ENCODE data around the gene ISYNA1.
"Not testable (repeated sequence)": the region's sequence is repeated elsewhere in the genome, so short reads cannot be mapped to it uniquely, and the experiment has no call there.

The ISYNA1 gene

DNA sequence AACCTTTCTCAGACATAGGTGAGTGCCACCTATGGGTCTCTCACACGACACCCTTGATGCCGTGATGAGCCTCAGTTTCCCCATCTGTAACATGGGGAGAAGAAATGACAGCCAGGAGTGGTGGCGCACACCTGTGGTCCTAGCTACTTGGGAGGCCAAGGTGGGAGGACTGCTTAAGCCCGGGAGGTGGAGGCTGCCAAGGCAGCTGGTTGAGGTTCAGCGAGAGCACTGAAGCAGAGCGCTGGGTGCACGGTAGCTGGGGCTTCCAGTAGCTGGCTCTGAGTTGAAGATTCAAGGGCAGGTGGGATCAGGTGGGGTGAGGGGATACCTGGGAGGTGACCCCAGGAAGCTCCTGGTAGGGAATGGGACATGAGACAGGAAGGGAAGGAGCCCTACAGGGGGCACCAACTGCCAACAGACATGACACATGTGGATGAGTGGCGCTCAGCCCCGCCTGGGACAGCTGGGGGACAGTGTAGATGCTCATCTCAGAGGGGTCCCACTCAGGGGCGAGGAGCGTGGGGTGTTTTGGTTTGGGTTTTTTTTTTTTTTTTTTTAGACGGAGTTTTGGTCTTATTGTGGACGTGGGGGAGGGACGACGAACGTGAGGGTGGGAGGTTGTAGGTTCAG lies 25.2 kb downstream of the ISYNA1 start:
- Mint-ChIP-seq H3K4me3 (no peak overlapping the region), H3K4me1 (peaks cover 48% of the 10 kb centered on the region), H3K27me3 (peaks cover 66% of the 10 kb centered on the region), H3K9me3 (no peaks in the 10 kb centered on the region), H3K27ac (no peak overlapping the region)
- no peak for ATAC-seq
- peak in 1 of 2 donors; percentile 13 for DNase-seq

DNA sequence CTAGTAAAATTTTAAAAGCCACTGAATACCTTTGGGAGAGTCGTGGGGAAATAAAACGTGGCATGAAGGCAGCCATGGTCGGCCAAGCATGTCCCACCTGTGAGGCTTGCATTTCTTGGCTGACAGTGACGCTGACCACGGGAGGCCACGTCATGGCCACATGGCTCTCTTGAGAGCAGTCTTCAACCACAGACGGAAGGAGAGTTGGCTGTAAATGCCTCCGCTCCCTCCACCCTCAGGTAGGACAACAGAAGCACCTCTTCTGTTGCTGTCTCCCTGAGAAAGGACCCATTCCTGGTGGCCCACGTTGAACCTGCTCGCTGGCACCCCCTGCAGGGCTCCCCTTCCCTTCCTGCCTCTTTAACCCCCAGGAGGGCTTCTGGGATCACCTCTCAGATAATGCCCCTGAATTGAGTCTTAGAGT lies 29.9 kb downstream of the ISYNA1 start:
- no peak overlapping the region for H3K27ac Mint-ChIP-seq
- ATAC-seq (peak; percentile 37), DNase-seq (peak in 1 of 2 donors; percentile 28)
- H3K4me1 Mint-ChIP-seq: peaks cover 10% of the 10 kb centered on the region
- peaks cover 27% of the 10 kb centered on the region for H3K27me3 Mint-ChIP-seq
- H3K9me3 Mint-ChIP-seq: no peaks in the 10 kb centered on the region
- no peak overlapping the region for H3K4me3 Mint-ChIP-seq

DNA sequence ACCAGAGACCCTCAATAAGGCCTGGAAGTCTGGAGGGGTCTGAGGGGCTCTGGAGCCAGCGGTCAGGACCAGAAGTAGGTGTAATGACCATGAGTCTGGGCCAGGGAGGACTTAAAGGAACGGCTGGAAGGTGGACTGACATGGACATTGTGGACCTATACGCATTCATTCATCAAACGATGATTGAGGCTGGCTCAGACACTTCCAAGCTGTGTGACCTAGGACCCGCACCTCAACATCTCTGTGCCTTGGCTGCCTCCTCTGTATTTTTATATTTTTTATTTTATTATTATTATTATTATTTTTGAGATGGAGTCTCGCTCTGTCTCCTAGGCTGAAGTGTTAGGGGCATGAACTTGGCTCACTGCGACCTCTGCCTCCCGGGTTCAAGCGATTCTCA lies 31.2 kb downstream of the ISYNA1 start:
- no peaks in the 10 kb centered on the region for H3K9me3 Mint-ChIP-seq

DNA sequence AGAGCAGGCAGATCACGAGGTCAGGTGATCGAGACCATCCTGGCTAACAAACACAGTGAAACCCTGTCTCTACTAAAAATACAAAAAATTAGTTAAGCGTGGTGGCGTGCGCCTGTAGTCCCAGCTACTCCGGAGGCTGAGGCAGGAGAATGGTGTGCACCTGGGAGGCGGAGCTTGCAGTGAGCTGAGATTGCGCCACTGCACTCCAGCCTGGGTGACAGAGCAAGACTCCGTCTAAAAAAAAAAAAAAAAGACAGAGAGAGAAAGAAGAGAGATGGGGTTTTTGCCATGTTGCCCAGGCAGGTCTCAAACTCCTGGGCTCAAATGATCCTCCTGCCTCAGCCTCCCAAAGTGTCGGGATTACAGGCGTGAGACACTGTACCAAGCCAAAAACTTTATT lies 32.2 kb downstream of the ISYNA1 start:
- H3K4me3 Mint-ChIP-seq, H3K27ac Mint-ChIP-seq, H3K27me3 Mint-ChIP-seq, H3K9me3 Mint-ChIP-seq, ATAC-seq, DNase-seq: not testable (repeated sequence)
- peaks cover 17% of the 10 kb centered on the region for H3K4me1 Mint-ChIP-seq

More for the DNA sequence above, 31.2 kb downstream of the ISYNA1 start:
- no peak for ATAC-seq
- Mint-ChIP-seq H3K27ac (no peak overlapping the region), H3K4me1 (peaks cover 13% of the 10 kb centered on the region), H3K4me3 (no peak overlapping the region), H3K27me3 (peaks cover 14% of the 10 kb centered on the region)
- DNase-seq: no peak

DNA sequence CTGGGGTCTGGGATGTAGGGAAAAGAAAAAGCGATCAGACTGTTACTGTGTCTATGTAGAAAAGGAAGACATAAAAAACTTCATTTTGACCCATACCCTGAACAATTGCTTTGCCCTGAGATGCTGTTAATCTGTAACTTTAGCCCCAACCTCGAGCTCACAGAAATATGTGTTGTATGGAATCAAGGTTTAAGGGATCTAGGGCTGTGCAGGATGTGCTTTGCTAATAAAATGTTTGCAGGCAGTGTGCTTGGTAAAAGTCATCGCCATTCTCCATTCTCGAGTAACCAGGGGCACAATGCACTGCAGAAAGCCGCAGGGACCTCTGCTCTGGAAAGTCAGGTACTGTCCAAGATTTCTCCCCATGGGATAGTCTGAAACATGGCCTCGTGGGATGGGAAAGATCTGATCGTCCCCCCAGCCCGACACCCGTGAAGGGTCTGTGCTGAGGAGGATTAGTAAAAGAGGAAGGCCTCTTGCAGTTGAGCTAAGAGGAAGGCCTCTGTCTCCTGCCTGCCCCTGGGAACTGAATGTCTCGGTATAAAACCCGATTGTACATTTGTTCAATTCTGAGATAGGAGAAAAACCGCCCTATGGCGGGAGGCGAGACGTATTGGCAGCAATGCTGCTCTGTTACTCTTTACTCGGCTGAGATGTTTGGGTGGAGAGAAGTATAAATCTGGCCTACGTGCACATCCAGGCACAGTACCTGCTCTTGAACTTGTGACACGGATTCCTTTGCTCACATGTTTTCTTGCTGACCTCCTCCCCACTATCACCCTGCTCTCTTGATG lies 35.3 kb downstream of the ISYNA1 start:
- not testable (repeated sequence) for H3K27ac Mint-ChIP-seq, H3K27me3 Mint-ChIP-seq, H3K4me3 Mint-ChIP-seq, ATAC-seq, H3K9me3 Mint-ChIP-seq, DNase-seq
- H3K4me1 Mint-ChIP-seq: peaks cover 11% of the 10 kb centered on the region

DNA sequence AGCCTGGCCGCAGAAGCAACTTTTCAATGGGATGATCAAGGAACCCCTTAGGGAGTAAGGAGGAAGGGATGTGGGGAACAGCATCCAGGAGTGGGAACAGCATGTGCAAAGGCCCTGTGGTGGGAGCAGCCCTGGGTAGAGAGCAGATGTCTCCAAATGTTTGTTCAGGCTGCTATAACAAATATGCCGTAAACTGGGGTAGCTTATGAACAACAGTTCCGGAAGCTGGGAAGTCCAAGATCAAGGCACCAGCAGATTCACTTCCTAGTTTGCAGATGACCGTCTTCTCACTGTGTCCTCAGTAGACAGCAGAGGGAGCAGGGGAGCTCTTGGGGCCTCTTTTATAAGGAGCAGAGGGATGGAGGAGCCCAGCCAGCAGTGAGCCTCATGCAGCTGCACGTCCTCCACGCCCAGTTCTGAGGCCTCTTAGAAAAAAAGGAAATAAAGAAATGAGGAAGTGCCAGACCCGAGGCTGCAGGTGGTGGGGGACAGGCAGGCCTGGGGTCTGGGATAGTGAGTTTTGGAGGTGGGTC lies 36.3 kb downstream of the ISYNA1 start:
- DNase-seq: no peak
- H3K27me3 Mint-ChIP-seq: peaks cover 19% of the 10 kb centered on the region
- peaks cover 20% of the 10 kb centered on the region for H3K4me1 Mint-ChIP-seq
- ATAC-seq: no peak
- no peaks in the 10 kb centered on the region for H3K9me3 Mint-ChIP-seq
- no peak overlapping the region for H3K4me3 Mint-ChIP-seq
- no peak overlapping the region for H3K27ac Mint-ChIP-seq

DNA sequence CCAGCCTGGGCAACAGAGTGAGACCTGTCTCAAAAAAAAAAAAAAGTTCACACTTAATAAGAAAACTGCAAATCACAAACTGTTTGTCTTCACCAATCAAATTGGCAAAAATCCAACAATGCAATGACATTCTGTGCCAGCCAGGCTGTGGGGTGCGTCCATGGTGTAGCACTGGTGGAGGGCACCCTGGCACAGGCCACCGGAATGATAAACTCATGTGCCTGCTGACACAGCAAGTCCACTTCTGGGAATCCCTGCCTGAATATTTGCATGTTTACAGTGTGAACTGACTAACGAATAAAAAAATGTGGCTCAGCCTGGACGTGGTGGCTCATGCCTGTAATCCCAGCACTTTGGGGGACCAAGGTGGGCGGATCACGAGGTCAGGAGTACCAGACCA lies 38.9 kb downstream of the ISYNA1 start:
- H3K4me3 Mint-ChIP-seq: no peak overlapping the region
- no peaks in the 10 kb centered on the region for H3K9me3 Mint-ChIP-seq
- peaks cover 20% of the 10 kb centered on the region for H3K4me1 Mint-ChIP-seq
- H3K27me3 Mint-ChIP-seq: peaks cover 33% of the 10 kb centered on the region
- DNase-seq (no peak), ATAC-seq (no peak)
- H3K27ac Mint-ChIP-seq: no peak overlapping the region

DNA sequence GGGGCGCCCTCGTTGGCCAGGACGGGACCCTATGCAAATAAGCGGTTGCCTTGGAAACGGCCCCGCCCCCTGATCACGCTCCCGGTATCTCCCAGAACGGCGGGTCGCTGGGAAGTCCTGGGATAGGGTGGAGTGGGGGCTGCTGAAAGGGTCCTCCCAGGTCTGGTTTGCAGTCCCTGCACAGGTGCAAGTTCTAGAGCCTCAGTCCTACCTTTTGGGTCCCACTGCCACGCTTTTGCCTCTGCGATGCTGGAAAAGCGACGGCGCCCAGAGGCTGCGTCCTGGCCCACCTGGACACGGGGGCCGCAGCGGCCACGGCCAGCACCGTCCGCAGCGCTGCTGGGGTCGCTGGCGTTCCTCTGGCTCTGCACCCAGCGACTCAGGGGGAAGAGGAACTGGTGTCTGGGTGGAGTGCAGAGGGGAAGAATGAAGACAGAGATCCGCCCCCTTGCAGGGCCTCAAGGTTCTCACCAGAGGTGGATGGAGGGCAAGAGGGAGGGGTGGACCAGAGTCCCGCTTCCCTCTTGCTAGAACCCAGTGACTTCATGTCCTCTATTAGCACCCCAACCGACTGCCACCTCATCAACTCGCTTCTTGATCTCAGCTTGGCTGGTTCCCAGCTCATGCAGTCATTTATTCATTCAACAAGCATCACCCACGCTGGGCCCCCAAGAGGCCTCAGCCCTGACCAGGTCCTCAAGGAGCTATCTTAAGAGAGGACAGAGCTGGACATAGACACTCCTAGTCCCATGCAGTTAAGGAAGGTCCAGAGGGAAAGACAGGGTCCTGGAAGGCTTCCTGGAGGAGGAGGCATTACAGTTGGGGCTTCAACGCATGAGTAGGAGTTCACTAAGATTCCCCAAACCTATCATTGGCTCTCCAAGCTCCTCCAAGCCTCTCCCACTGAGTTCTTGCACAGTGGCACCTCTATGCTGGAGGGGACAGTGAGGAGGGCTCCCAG lies 40.4 kb downstream of the ISYNA1 start, which contains the start of gene LRRC25:
Gene LRRC25 (minus strand): TSS at position 381 of the 961 bp plus-strand sequence. CDS start 659 bp downstream, outside the sequence.
- Mint-ChIP-seq H3K4me1 (peaks cover 25% of the 10 kb centered on the region), H3K4me3 (peak within 1 kb of the TSS in 1 of 2 donors; percentile 29), H3K27me3 (peaks cover 41% of the 10 kb centered on the region), H3K27ac (no peak within 1 kb of the TSS), H3K9me3 (no peaks in the 10 kb centered on the region)
- peak; percentile 61 for ATAC-seq
- no peak for DNase-seq

DNA sequence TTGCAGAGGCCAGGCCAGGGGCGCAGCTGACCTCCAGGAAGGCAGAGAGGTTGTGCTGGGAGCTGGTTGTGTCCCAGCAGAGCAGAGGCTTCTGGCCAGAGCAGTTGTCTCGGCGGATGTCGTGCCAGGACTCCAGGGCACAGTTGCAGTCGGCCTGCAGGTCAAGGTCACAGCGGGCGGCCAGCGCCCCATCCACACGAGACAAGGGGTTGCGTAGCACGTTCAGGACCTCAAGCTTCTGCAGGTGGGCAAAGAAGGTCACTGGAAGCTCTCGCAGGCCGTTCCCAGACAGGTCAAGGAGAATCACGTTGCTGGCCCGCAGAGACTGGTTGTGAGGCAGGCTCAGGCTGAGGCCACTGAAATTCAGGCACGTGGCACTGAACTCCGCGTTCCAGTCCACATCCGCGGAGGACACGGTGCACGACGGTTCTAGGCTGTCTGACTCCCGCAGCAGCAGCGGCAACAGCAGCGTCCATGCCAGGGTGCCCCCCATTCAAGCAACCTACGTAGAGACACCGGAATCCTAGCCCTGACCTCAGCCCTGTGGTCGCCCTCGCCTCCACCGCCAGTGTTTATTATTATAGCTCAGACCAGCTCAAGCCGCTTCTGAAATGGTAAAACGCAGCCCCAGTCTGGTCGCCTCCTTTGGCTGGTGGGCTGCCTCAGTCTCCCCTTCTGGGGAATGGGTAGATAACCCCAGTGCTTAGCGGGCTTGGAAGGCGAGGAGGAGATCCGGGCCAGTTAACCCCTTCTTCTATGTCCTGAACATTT lies 41.3 kb downstream of the ISYNA1 start:
- Mint-ChIP-seq H3K4me1 (peaks cover 24% of the 10 kb centered on the region), H3K27me3 (peaks cover 49% of the 10 kb centered on the region), H3K9me3 (no peaks in the 10 kb centered on the region), H3K4me3 (no peak overlapping the region), H3K27ac (no peak overlapping the region)
- DNase-seq (no peak), ATAC-seq (no peak)

DNA sequence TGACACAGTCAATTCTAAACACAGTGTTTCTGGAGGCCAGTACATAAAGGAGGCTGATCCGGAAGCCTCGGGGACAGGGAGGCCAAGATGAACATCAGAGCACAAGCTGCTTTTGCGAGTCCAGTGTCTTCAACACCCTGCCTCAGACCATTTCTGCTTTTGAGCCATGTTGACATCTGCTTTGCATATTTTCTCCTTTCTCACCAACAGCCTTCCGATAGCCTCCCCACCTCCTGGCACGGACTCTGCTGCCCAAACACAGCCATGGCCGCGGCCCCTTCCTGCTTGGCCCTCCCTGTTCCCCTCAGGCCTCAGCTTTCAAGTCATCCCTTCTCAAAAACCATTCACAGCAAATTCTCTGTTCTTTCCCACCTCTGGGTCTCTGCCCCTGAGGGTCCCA lies 44.1 kb downstream of the ISYNA1 start:
- no peak overlapping the region for H3K27ac Mint-ChIP-seq
- no peaks in the 10 kb centered on the region for H3K9me3 Mint-ChIP-seq
- H3K27me3 Mint-ChIP-seq: peaks cover 74% of the 10 kb centered on the region
- no peak overlapping the region for H3K4me3 Mint-ChIP-seq
- ATAC-seq: no peak
- H3K4me1 Mint-ChIP-seq: peaks cover 19% of the 10 kb centered on the region
- DNase-seq: no peak

DNA sequence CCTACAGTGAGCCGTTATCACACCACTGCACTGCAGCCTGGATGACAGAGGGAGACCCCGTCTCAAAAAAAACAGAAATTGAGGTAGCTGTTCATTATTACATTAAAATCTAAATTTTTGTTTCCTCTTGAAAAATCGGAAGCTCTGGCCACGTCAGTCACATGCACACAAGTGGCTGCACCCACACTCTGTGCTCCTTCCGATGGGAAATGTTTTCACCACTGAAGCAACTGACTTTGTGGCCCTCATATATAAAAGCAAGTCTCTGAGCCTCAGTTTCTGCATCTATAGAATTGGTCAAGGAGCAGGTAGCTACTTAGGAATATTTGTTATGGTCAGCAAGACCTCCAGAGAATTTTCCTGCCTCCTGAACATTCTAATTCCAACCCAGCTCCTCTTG lies 45.0 kb downstream of the ISYNA1 start:
- Mint-ChIP-seq H3K4me1 (peaks cover 28% of the 10 kb centered on the region), H3K9me3 (no peaks in the 10 kb centered on the region)
- no peak for ATAC-seq

DNA sequence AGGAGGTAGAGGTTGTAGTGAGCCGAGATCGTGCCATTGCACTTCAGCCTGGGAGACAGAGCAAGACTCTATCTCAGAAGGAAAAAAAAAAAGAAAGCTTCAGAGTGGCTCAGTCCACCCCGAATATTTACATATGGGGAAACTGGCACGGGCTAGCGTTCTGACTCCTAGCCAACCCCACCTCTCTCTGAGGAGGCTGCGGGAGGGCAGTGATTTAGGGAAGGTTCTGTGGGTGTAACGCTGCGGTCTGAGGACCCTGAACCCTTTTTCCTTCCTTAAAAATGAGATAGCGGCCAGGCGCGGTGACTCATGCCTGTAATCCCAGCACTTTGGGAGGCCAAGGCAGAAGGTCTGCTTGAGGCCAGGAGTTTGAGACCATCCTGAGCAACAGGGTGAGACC lies 45.5 kb downstream of the ISYNA1 start:
- Mint-ChIP-seq H3K27ac (no peak overlapping the region), H3K9me3 (no peaks in the 10 kb centered on the region), H3K4me3 (no peak overlapping the region), H3K4me1 (peaks cover 28% of the 10 kb centered on the region), H3K27me3 (peaks cover 77% of the 10 kb centered on the region)
- DNase-seq (no peak), ATAC-seq (no peak)

More for the DNA sequence above, 45.0 kb downstream of the ISYNA1 start:
- Mint-ChIP-seq H3K27me3 (peaks cover 77% of the 10 kb centered on the region), H3K27ac (no peak overlapping the region), H3K4me3 (no peak overlapping the region)
- no peak for DNase-seq

DNA sequence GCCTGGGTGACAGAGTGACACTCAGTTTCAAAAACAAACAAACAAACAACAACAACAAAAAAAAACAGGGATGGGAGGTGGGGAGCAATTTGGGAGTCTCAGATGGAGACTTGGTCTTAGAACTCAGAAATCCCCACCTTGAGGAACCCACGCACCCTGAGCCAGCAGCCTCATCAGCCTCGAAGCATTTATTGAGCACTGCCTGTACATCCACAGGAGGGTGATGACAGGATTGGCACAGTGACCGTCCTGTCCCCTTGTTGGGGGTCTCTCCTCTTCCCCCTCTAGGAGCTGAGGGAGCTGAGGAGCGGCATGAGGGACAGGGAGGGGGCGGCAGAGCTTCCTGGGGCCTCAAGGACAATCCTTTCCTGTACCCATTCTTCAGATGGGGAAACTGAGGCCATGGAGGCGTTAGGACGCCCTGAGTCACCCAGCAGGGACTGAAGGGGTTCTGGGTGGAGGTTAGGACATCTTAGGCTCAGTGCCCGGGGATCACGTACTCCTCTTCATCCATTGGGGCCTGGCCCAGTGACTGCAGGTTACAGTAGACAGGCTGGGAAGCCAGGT lies 46.3 kb downstream of the ISYNA1 start:
- ATAC-seq (no peak), DNase-seq (no peak)
- Mint-ChIP-seq H3K27me3 (peaks cover 77% of the 10 kb centered on the region), H3K4me3 (no peak overlapping the region), H3K4me1 (peaks cover 24% of the 10 kb centered on the region), H3K9me3 (no peaks in the 10 kb centered on the region), H3K27ac (no peak overlapping the region)

DNA sequence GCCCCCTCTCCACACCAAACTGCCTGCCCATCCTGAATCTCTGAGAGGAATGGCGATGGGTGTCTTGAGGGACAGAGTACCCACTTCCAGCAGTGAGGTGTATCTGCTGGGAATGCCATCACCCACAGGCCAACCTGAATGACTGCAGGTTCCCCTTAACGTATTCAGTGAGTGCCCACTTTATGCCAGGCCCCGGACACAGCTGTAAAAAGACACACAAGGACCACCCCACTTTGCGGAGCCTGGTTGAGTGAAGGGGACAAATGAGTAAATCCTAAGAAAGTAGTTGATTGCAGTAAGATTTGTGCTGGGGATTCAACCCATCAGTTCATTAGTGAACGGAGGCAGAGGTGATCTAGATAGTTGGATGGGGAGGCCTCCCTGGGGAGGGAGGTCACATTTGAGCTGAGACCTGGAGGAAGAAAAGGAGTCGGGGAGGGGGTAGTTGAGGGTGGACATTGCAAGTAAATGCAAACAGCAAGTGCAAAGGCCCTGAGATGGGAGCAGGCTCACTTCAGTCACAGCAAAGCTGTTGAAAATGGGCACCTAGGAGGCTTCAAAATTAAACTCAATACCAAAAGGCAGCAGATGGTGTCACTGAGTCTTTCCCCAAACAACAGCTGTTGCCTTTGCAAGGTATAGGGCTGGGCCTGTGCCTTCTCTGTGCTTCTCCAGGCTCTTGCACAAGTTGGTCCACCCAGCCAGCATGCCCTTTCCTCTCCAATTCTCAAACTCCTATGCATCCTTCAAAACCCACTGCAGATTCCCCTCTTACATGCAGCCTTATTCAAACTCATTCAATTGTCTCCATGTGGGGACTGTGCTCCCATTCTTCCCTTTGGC lies 47.6 kb downstream of the ISYNA1 start:
- peaks cover 77% of the 10 kb centered on the region for H3K27me3 Mint-ChIP-seq
- no peak overlapping the region for H3K27ac Mint-ChIP-seq
- ATAC-seq: no peak
- peaks cover 32% of the 10 kb centered on the region for H3K4me1 Mint-ChIP-seq
- no peak overlapping the region for H3K4me3 Mint-ChIP-seq
- DNase-seq: no peak
- H3K9me3 Mint-ChIP-seq: no peaks in the 10 kb centered on the region
